ENCODE data around the gene PI4KB. TPM values are rescaled to one million over a fixed set of nuclear protein-coding genes. Genes with fewer than 3 reads are reported as not detected.

PI4KB gene
- total RNA-seq, 1 experiment from 2014 or later = 42.7 TPM

DNA sequence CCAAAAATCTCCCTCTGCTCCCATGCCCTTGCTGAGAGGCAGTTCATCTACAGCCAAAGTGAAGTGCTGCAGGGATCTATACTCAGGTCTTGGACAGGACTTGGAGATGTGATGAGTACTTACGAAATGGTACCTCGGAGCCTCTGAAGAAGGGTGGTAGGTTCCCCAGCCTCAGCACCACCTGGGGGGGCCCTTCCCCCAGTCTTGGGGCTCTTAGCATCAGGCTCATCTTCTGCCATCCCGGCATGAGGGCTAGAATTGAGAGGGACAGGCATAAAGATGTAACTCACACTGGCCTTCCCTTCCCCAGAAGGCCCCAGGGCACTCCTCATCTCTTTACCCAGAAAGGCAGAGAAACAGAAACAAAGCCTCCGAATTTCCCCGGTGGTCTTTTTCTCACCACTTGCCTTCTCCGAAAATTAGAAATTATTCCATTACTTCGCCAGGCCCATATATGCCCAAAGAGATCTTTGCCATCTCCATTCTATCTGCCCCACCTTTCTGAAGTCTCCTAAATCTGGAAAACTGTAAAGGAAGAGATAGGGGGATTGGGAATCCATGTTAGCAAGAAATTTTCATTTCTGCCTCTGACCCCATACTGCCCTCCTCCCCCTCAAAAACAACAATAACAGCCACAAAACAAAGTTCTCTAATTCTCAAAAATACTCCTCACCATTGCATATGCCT lies 19.0 kb upstream of the PI4KB start:
- no peak for DNase-seq (ENCODE audit: low spot score)

DNA sequence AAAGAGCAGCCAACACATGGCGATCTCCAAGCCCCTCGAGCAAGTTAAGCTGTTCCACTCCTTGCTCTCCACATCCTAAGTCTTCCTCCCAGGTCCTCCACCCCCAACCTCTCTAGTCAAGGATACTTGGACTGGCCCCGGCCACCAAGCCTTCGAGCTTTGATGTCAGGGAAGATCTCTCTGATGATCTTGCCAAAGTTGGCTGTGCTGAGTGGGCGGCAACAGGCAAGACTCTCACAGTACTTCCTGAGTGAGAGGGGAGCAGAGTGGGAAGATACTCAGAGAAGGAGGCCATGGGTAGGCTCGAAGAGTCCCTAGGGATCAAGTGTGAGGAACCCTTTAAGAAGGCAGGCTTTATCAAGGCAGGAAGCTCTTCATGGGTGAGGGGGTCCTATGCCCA lies 17.1 kb upstream of the PI4KB start:
- no peak for DNase-seq (ENCODE audit: low spot score)

DNA sequence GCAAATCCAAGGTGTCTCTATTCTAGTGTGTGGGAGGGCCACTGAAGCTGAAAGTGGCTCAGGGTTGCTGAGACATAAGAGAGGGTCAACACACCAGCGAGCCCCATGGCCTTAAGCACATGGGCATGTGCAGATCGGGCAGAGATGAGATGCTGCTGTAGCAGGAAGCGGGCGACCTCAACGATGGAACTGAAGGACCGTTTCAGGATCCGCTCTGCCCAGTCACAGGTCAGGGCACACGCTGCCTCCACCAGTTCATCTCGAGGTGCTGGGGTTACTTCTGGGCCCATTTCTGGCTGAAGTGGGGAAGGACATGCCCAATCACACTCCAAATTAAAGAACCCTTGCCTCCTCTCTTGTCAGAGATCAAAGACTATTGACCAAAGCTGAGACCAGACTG lies 16.4 kb upstream of the PI4KB start:
- DNase-seq (ENCODE audit: low spot score) = no peak

DNA sequence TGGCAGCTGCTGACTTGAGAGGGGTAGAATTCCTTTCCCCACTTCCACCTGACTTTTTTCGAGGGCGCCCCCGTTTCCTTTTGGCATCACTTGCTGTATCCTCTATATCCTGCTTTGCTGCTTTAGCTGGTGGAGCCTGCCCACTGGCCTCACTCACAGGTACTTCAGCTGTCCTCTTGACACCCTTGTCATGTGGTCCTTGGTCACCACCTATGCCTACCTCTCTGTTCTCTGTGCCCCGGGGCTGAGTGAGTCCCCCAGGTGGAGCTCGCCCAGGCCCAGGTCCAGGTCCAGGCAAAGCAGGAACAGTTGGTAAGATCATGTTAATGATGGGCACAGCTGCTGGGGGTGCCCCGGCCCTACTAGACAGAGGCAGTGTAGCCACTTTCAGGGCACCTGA lies 15.4 kb upstream of the PI4KB start:
- no peak for DNase-seq (ENCODE audit: low spot score)

GRCh38 chr1:151342021-151342420 lies 14.8 kb upstream of the PI4KB start:
- DNase-seq (ENCODE audit: low spot score) = no peak

DNA sequence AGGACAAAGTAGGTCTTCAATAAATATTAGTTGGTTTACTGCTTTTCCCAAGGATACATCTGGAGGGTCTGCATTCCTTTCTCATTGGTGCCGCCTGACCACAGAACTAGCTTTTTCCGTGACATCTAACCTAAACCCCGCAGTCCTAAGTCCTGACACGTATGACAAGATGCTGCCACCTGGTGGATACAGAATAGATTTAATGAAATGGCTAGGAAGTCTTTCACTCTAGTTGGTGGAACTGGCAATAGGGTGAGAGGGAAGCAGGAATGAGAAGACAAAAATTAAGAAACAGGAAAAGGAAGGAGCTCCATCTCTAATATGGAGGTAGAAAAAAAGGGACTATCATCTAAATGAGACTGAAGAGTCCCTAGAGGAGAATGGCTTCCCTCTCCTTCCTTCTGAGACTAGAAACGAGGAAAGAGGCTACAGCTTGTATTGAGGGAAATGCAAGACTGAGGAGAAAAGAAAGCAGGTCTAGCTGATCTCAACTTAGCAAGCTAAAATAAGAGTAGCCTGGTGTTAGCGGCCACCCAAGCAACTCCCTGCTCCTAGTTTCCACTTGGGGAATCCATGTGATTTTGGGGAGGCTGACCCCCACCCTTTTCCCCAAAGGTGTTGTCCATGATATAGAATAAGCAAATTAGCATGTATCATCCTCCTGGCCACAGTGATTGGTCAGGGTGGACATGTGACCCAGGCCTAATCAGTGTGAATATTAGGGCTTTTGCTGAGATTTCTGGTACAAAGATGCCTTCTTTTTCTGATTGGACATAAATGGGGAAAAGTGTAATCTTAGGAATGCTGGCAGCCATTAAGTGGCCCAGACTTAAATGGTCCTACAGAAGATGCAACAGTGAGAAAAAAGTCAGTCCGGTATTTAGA lies 13.9 kb upstream of the PI4KB start:
- DNase-seq (ENCODE audit: low spot score) = peak; percentile 82

DNA sequence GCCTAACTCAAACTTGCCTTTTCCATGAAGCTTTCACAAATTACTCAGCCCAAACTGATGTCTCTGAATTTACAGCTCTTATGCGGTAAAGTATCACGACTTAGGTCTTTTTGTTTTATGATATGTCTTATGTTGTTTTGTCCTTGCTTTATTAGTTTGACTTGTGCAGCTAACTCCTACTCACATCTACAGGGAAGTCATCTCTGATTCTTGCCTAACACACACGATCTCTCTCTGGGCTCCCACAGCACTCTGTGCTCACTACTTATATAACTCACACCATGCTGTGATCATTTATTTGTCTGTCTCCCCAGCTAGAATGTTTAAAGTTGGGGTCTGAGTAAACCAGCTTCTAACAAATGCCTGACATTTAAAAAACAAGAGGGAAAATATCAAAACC lies 9.3 kb upstream of the PI4KB start:
- no peak for DNase-seq (ENCODE audit: low spot score)

DNA sequence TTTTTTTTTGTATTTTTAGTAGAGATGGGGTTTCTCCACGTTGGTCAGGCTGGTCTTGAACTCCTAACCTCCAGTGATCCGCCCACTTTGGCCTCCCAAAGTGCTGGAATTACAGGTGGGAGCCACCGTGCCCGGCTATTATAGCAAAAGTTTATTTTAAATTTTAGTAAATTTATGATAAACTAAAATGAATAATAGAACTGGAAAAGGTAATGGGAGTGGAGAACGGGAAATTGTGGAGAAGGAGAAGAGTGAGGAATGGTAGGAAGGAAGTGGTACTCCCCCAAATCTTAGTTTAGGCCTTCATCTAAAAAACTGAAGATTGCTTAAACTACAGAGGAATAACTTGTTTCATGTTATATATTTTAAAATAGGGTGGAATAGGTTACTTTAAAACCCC lies 7.6 kb upstream of the PI4KB start:
- no peak for DNase-seq (ENCODE audit: low spot score)

- DNase-seq (ENCODE audit: low spot score) = no peak
Measured at GRCh38 chr1:151327903-151328674, 873 bp upstream of the PI4KB start.

GRCh38 chr1:151326619-151327222 lies 495 bp downstream of the PI4KB start:
- no peak for DNase-seq (ENCODE audit: low spot score)

GRCh38 chr1:151325646-151326429 lies 1.4 kb downstream of the PI4KB start:
- no peak for DNase-seq (ENCODE audit: low spot score)

DNA sequence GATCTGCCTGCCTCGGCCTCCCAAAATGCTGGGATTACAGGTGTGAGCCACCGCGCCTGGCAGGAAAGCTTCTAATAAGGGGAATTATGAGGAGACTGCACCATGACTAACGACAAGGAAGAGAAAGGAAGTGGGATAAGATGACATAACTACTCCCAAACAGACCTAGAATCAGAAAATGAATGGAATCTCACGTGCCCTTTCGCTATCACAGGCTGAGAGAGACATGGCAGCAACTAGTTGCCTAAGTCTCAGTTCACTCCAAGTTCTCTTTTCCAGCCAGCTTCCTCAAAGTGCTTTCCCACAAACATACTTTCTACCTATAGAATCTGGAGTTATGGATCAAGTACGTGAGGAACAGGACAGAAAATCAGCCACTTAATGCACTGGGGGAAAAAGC lies 2.0 kb downstream of the PI4KB start:
- DNase-seq (ENCODE audit: low spot score) = no peak

DNA sequence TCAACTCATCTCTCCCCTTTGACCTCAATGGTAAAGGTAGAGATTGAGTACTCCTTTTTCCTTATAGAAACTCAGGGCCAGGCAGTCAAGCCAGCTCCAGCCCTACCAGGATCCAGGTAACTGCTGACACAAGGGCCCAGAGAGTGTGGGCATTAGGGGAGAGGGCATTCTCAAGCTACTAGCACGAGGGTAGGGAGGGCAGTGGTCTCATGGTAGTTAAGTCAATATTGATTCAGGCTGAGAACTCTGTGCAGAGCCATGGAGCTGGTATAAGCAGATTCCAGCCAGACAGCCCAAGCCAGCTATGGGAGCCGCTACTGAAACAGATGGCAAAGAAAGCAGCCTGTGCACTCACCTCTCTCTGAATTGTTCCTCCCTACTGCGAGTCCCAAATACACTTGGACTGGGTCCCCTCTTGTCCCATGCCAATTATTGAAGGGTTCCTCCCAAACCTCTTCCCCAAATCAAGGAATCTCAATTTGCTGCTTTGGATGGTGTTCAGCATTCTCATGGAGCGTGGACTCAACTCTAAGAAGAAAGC lies 2.8 kb downstream of the PI4KB start:
- no peak for DNase-seq (ENCODE audit: low spot score)

- no peak for DNase-seq (ENCODE audit: low spot score)
Measured at GRCh38 chr1:151318975-151319374, 8.2 kb downstream of the PI4KB start.

DNA sequence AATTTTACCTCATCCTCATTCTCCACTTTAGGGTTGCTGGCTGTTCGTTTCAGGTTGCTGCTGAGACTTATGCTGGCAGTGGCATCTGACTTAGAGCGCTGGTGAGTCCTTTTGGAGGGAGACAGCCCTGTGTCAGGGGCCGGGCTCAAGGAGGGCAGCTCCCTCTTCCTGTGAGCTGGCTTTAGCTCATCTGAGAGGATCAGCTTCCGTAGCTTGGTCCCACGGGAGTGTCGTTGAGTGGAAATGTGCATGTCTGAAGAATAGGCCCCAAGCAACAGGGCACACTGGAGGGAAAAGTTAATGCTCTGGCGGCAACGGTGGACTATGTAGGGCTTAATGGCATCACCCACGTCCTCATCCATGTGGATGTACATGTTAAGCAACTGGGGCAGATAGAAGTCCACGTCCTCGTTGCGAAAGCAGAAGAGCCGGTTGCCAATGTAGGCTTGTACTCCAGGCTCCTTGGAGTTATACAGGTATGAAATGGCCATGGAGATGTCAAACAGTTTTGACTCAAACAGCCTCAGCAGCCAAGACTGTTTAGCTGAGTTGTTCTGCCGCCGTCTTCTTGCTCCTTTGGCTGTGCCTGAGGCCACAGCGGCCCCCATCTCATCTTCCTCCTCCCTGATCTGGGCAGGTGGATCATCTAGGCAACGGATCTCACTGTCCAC lies 11.5 kb downstream of the PI4KB start:
- DNase-seq (ENCODE audit: low spot score) = no peak

DNA sequence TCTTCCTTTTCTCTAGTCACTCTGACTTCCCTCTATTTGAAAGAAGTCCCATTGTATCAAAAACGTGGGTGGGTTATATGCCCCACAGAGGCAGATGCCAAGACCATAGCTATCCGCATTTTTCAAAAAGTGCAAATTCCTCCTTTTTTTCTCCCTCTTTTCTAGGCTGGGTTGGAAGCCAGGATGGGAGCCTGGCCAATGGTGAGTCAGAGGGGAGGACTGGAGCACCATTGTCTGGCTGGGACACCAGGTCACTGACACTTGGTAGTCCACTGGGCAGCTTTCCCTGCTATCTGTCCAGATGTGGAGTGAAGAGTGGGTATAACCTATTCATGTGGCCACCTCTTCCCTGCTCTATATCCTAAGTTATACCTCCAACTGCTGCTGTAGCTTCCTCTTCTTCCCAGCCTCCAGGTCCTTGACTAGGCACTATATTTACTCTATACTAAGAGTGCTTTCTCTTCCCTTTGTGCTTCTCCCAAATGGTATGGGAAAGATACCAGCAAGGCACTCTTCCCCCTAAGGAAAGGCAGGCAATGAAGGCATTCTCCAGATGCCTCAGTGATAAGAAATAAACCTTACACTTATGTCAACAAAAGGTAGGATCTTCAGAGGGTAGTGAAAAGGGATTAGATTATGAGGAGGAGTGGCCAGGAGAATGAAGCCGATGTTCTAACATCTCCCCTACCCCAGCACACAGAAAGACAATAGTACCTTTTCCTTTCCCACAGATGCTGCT lies 12.9 kb downstream of the PI4KB start:
- no peak for DNase-seq (ENCODE audit: low spot score)

GRCh38 chr1:151313501-151313900 lies 13.7 kb downstream of the PI4KB start:
- DNase-seq (ENCODE audit: low spot score) = no peak

DNA sequence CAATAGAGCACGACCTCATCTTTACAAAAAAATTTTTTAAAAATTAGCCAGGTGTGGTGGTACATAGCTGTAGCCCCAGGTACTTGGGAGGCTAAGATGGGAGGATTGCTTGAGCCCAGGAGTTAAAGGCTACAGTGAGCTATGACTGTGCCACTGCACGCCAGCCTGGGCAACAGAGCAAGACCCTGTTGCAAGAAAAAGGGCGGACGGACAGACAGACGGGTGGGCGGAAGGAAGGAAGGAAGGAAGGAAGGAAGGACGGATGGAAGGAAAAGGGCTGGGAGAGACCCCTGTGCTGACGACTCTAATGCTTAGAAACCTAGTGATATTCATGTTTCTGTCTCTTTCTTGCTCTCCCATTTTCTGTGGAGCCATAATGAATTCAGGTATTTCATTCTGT lies 14.4 kb downstream of the PI4KB start:
- no peak for DNase-seq (ENCODE audit: low spot score)

GRCh38 chr1:151312411-151312810 lies 14.8 kb downstream of the PI4KB start:
- no peak for DNase-seq (ENCODE audit: low spot score)

All from HT-29 (cell line).